HEK293T (cell line): ENCODE data around the gene PEX16.

Experiments used
- CTCF ChIA-PET: fragments of 350-600 bp; formaldehyde crosslinking; extraction: SDS; loops from one replicate; lab custom pipeline; 2021; ENCODE audit warnings: antibody characterized with exemption, inconsistent platforms; lab: Yijun Ruan, JAX
- POLR2A ChIA-PET: fragments of 350-600 bp; formaldehyde crosslinking; extraction: SDS; loops from one replicate; lab custom pipeline; 2020; ENCODE audit warnings: antibody characterized with exemption, inconsistent platforms; lab: Yijun Ruan, JAX
- DNase-seq: peaks from one replicate; pipeline ENCODE4 v3.0.0; 2012; ENCODE audit warnings: mixed read lengths; ENCODE audit errors: extremely low spot score
- ARNT ChIP-seq: fragments of 450-650 bp; IDR thresholded peaks from 2 replicates; pipeline ENCODE4 v1.6.1; 2017; ENCODE audit warnings: mild to moderate bottlenecking
- BHLHE40 ChIP-seq: fragments of 450-650 bp; IDR thresholded peaks from 2 replicates; pipeline ENCODE4 v1.6.1; 2016; ENCODE audit warnings: mild to moderate bottlenecking, moderate library complexity, borderline replicate concordance
- CTBP1 ChIP-seq: fragments of 450-650 bp; IDR thresholded peaks from 2 replicates; pipeline ENCODE4 v1.6.1; 2016; ENCODE audit warnings: borderline replicate concordance
- ELF4 ChIP-seq: fragments of 450-650 bp; IDR thresholded peaks from 2 replicates; pipeline ENCODE4 v1.6.1; 2017; ENCODE audit warnings: antibody characterized with exemption
- FOXA1 ChIP-seq: fragments of 450-650 bp; IDR thresholded peaks from 2 replicates; pipeline ENCODE4 v1.6.1; 2016; ENCODE audit warnings: mild to moderate bottlenecking
- FOXK2 ChIP-seq: fragments of 450-650 bp; IDR thresholded peaks from 2 replicates; pipeline ENCODE4 v1.6.1; 2016; ENCODE audit warnings: mild to moderate bottlenecking
- FOXM1 ChIP-seq: fragments of 450-650 bp; IDR thresholded peaks from 2 replicates; pipeline ENCODE4 v1.6.1; 2017; ENCODE audit warnings: mild to moderate bottlenecking, borderline replicate concordance
- HDGF ChIP-seq: fragments of 450-650 bp; IDR thresholded peaks from 2 replicates; pipeline ENCODE4 v1.6.1; 2017; ENCODE audit warnings: antibody characterized with exemption, borderline replicate concordance
- L3MBTL2 ChIP-seq: fragments of 450-650 bp; conservative IDR thresholded peaks from 2 replicates; pipeline ENCODE4 v1.6.1; 2016; ENCODE audit warnings: mild to moderate bottlenecking
- LEF1 ChIP-seq: fragments of 450-650 bp; IDR thresholded peaks from 2 replicates; pipeline ENCODE4 v1.6.1; 2017; ENCODE audit warnings: mild to moderate bottlenecking, borderline replicate concordance
- NFRKB ChIP-seq: fragments of 450-650 bp; IDR thresholded peaks from 2 replicates; pipeline ENCODE4 v1.6.1; 2016; ENCODE audit warnings: mild to moderate bottlenecking, moderate library complexity
- SP1 ChIP-seq: fragments of 450-650 bp; IDR thresholded peaks from 2 replicates; pipeline ENCODE4 v1.6.1; 2017
- SUZ12 ChIP-seq: fragments of 450-650 bp; IDR thresholded peaks from 2 replicates; pipeline ENCODE4 v1.6.1; 2016; ENCODE audit warnings: mild to moderate bottlenecking
- TARDBP ChIP-seq: fragments of 450-650 bp; IDR thresholded peaks from 2 replicates; pipeline ENCODE4 v1.6.1; 2016
- ZNF384 ChIP-seq: fragments of 450-650 bp; IDR thresholded peaks from 2 replicates; pipeline ENCODE4 v1.6.1; 2016
- TF ChIP-seq, protein P1 (sequence below): fragments of 450-650 bp; IDR thresholded peaks from 2 replicates; pipeline ENCODE4 v1.6.1; 2016

The PEX16 gene

DNA sequence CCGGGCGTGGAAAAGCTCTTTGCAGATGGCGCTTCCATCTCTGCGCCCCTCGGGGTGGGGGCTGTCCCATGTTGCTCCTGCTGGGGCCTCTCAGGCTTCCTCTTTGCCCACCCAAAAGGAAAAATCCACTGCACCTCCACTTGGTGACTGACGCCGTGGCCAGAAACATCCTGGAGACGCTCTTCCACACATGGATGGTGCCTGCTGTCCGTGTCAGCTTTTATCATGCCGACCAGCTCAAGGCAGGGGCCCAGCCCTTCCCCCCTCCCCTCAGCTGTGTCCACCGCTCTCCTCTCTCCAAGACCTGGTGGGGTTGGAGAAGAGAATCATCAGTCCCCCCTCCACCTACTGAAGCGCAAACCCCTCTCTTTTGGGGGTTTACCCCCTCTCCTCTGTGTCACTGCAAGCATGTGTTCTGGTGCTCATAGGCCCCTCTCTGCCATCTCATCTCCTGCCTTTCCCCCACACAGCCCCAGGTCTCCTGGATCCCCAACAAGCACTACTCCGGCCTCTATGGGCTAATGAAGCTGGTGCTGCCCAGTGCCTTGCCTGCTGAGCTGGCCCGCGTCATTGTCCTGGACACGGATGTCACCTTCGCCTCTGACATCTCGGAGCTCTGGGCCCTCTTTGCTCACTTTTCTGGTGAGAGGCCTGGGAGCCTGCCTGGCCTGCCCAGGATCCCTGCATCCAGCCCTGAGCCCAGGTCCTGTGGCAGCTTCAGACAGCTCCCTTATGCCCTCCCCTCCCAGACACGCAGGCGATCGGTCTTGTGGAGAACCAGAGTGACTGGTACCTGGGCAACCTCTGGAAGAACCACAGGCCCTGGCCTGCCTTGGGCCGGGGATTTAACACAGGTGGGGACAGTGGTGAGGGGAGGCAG is 6.6 kb upstream of the PEX16 start:
- TF ChIP-seq BHLHE40 (no peak), SUZ12 (no peak), ARNT (no peak), SP1 (no peak)
- CTCF ChIA-PET, result no interaction called here
- POLR2A ChIA-PET, result no interaction called here

DNA sequence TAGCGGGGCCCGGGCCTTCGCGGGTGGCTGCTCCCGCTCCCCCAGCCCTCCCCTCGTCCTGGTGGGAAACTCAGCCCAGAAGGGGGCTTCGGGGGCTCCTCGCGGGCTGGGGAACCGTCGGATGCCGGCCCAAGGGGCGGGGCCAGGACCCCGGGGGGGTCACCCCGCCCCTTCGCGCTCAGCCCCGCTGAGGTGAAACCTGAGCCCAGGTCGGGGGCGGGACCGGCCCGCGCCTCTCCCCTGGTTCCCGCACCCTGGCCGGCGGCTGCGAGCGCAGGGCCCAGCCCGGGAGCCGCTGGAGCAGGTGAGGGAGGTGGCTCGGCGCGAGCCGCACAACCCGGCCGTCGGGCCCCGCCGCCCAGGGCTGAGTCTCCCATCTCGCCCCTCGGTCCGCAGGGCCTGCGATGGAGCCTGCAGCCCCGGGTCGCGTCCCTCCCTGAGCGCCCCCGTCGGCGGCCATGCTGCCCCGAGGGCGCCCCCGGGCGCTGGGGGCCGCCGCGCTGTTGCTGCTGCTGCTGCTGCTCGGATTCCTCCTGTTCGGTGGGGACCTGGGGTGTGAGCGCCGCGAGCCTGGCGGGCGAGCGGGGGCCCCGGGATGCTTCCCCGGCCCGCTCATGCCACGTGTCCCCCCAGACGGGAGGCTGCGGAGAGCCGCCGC is 4.9 kb upstream of the PEX16 start, which contains the start of gene LARGE2:
Gene LARGE2, plus strand, starts transcription at position 232 of the 658 bp plus-strand sequence. Its CDS starts 227 bp downstream, at position 459.
- CTCF ChIA-PET, result interaction anchor here (0.8 to 1.5 kb wide), 2 partner anchors 84 to 151 kb away, joined by 3 to 5 read pairs; no protein-coding TSS in a partner anchor

More for the DNA sequence above, 6.6 kb upstream of the PEX16 start:
- DNase-seq, result no peak

DNA sequence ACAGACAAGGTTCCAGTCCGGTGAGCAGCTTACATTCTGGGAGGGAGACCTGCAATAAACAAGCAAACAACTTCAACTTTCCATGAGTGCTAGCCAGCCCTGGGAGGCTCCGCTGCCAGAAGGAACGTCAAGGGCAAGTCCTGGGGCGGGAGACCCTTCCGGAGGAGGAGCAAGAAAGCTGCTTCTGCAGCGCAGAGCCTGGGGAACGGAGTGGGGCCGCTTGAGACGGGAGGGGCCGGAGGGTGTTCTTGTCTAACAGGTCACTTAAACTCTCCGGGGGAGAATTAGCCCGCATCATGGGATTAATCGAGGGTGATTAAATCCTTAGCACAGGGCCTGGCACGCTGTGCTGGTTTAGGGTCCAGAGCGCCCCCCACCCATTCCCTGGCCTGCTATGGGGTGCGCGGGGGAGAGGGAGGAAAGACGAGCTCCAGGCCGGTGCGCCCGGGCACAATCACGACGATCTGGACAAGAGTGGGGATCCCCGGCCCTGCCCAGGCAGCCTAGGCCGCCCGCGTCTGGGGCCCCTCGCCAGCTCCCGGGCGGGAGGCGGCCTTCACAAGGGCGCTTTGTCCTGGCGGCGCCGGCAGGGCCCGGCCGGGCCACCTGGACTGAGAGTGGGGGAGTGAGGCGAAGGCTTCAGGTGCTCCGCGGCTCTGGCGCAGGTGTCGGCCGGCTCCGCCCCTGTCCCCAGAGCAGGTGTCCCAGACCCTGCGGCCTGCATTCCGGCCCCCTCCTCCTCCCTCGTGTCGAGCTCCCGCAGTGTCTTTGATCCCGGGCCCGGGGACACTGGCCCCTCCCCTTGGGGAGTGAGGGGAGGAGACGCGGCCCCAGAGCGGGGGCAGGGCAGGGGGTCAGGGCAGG is 4.1 kb upstream of the PEX16 start:
- no peak for DNase-seq
- POLR2A ChIA-PET, result interaction anchor here (0.5 to 1.3 kb wide), 4 partner anchors 44 to 246 kb away, joined by 3 to 4 read pairs (median 3); no protein-coding TSS in a partner anchor
- TF ChIP-seq SUZ12, result no peak
- no peak for TF ChIP-seq ARNT
- no peak for TF ChIP-seq FOXM1
- no peak for TF ChIP-seq L3MBTL2
- no peak for TF ChIP-seq HDGF
- TF ChIP-seq ELF4, result no peak
- no peak for TF ChIP-seq TARDBP
- no peak for TF ChIP-seq LEF1
- no peak for TF ChIP-seq FOXA1
- TF ChIP-seq ZNF384, result no peak
- TF ChIP-seq FOXK2, result no peak
- no peak for TF ChIP-seq CTBP1
- TF ChIP-seq, protein P1, sequence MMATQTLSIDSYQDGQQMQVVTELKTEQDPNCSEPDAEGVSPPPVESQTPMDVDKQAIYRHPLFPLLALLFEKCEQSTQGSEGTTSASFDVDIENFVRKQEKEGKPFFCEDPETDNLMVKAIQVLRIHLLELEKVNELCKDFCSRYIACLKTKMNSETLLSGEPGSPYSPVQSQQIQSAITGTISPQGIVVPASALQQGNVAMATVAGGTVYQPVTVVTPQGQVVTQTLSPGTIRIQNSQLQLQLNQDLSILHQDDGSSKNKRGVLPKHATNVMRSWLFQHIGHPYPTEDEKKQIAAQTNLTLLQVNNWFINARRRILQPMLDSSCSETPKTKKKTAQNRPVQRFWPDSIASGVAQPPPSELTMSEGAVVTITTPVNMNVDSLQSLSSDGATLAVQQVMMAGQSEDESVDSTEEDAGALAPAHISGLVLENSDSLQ, result no peak
- no peak for TF ChIP-seq SP1
- TF ChIP-seq BHLHE40, result no peak
- TF ChIP-seq NFRKB, result no peak
- CTCF ChIA-PET, result interaction anchor here (1.5 kb wide), 1 partner anchor 150 kb away, joined by 5 read pairs; no protein-coding TSS in a partner anchor

More for the DNA sequence above, 4.9 kb upstream of the PEX16 start, which contains the start of gene LARGE2:
- DNase-seq, result peak; percentile 72
- no peak for TF ChIP-seq ELF4
- no peak for TF ChIP-seq SP1
- no peak for TF ChIP-seq L3MBTL2
- no peak for TF ChIP-seq FOXK2
- TF ChIP-seq ARNT, result no peak
- no peak for TF ChIP-seq BHLHE40
- no peak for TF ChIP-seq LEF1
- no peak for TF ChIP-seq SUZ12
- TF ChIP-seq, protein P1, result no peak
- TF ChIP-seq CTBP1, result no peak
- TF ChIP-seq ZNF384, result no peak
- TF ChIP-seq NFRKB, result no peak
- POLR2A ChIA-PET, result interaction anchor here (0.5 to 1.3 kb wide), 3 partner anchors 43 to 245 kb away, joined by 3 to 4 read pairs (median 3); no protein-coding TSS in a partner anchor

DNA sequence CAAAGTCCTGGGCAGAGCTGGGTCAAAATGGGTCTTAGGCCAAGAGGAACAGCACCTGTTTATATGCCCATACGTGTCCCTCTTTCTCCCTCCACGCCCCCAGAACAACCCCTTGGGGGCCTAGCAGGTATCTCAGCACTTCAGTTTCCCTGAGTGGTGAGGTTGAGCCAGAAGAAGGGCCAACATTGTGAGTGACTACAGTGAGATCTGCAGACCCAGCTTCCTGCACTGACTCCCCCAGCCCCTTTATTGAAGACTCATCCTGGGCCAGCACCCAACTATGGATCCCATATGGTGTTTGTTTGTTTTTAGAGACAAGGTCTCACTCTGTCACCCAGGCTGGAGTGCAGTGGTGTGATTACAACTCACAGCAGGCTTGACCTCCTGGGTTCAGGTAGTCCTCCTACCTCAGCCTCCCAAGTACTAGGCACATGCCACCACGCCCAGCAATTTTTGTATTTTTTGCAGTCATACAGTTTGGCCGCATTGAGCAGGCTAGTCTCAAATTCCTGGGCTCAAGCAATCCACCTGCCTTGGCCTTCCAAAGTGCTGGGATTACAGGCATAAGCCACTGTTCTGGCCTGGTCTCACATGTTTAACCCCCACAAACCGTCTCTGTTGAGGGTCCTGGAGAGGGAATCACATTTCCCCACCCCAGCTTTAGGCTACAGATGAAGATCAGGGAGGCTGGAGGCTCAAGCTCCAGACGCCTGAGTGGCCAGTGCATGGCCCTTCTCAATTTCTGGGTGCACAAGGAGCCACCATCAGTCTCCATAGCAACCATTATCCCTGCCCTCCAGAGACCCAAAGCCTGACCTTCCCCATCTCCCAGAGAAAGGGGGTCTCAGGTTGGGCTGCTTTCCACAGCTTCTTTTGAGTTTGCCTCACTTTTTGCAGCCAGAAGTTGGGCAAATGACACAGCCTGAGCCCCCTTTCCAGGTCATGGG is 3.1 kb upstream of the PEX16 start:
- ChIA-PET CTCF (no interaction called here), POLR2A (no interaction called here)
- no peak for DNase-seq
- no peak for TF ChIP-seq BHLHE40
- no peak for TF ChIP-seq LEF1
- no peak for TF ChIP-seq ZNF384
- TF ChIP-seq SUZ12, result no peak
- TF ChIP-seq FOXK2, result no peak
- no peak for TF ChIP-seq FOXA1
- TF ChIP-seq NFRKB, result no peak
- TF ChIP-seq, protein P1, result no peak
- no peak for TF ChIP-seq HDGF
- no peak for TF ChIP-seq ARNT
- no peak for TF ChIP-seq CTBP1
